NCI-H226 (cell line): Measurements from ENCODE around the gene SEMA3G.

Experiments used
- DNase-seq: peaks from one replicate; pipeline ENCODE4 v3.0.0-alpha.2; 2015

The SEMA3G gene

DNA sequence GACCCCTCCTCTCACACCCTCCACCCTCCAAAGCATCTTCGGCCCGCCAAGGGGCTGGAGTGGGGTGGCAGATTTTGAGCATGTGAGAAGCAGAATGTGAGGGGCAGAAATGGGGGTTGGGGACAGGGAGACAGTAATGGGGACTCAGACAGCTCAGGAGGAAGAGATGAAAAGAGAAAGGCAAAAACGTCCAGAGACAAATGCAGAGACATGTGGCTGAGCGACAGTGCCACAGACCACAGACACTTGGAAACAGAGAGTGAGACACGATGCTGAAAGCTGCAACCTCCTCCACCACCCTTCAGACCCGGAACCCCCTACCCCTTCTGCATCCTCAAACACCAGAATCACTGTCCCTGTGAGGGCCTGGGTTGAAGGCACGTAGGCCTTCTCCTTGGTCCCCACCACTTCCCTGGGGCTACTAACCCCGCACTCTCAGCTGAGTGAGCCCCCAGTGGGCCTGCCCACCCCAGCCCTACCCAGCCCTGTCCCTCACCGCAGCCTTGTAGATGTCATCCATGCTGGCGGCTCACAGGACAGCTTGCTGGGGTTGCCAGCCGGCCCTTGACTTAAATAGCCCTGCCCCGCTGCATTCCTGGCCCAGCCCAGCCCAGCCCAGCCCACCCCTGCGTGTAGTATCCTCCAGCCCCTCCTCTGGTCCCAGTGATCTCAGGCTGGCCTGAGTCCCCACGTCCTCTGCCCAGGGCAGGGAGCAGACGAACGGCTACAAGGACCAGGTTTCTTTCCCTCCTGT, 8.8 kb upstream of the SEMA3G start, which contains the start of gene TNNC1:
Gene TNNC1, minus strand, starts transcription at position 546 of the 754 bp plus-strand sequence. Its CDS starts 26 bp downstream, at position 520.
- no peak for DNase-seq

- no peak for DNase-seq
Observed at GRCh38 chr3:52452570-52453221, 7.8 kb upstream of the SEMA3G start.

DNA sequence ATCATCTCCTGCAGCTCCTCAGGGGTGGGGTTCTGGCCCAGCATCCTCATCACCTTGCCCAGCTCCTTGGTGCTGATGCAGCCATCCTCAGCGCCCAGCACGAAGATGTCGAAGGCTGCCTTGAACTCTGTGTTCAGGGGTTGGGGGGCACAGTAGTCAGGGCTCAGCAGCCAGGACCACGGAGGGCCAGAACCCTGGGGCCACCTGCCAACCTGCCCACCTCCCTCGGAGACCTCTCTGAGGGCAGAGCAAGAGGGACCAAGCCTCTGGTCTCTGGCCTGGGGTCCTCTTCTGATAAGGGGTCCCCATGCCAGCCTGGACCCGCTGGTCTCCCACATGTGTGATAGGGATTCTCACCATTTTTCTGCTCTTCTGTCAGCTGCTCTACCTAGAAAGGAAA, 7.2 kb upstream of the SEMA3G start:
- no peak for DNase-seq

- DNase-seq, result no peak
Observed at GRCh38 chr3:52451237-52452083, 6.6 kb upstream of the SEMA3G start.

DNA sequence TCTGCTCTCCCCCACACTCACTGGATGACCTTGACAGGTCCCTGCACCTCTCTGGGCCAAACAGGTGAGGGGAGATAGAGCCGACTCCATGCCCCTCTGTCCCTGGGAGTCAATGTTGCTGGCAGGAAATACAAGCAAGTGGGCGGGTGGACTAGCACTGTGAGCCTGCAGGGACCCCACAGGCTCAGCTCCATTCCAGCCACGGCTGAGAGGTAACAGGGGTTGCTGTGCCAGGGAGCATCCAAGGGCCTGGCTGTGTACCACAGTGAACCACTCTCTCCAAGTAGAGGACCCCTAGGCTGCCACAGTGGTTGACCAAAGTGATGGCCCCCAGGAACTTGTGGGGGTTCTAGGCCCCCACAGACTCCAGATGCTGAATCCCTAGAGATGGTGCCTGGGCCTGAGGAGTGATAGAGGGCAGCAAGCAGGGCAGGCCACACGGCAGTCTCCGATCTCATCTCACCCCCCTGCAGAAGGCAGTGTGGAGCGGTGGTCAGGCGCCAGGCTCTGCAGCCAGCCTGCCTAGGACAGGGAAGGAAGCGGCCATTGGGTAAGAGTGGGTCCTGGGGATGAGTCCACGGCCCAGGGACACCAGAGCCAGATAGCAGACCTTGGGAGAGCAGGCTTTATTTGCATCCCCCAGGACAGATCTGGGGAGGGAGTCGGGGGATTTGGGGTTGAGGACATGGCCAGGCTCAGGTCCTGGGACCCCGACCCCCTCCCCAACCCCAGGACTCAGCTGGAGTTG, 5.8 kb upstream of the SEMA3G start:
- DNase-seq, result no peak

DNA sequence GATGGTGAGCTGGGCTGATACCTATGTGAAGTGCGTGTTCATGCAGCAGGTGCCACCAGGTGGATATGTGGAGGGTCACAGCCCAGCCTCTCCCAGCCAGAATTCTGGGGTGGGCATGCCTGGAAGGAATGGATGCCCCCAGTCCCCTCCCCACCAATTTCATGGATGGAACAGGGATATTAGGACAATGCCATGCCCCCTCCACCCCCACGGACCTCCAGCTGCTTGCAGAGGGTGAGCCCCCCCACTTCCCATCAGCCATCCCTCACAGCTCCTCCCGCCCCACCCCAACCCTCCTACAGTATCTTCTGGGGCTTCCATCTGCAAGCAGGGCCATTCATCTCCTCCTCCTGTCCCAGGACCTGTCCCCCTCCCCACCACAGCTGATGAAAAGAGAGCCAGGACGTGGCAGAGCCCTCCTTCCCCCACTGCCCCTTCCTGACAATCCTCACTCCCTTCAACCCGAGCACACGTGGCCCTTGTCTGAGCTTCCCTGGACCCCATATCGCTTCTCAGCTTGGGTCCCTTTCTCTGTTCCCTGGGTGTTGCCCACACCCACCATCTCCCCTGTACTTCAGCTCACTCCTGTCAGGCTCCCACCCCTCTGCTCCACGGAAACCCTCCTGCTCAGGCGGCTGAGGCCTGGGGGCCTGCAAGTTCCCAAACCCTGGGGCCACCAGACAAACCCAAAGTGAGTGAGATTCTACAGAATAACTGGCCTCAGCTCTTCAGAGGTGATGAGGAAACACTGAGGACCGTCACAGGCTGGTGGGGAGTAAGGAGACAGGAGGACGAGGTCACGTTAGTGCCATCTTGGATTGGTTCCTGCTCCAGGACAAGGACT, 2.8 kb upstream of the SEMA3G start:
- no peak for DNase-seq

DNA sequence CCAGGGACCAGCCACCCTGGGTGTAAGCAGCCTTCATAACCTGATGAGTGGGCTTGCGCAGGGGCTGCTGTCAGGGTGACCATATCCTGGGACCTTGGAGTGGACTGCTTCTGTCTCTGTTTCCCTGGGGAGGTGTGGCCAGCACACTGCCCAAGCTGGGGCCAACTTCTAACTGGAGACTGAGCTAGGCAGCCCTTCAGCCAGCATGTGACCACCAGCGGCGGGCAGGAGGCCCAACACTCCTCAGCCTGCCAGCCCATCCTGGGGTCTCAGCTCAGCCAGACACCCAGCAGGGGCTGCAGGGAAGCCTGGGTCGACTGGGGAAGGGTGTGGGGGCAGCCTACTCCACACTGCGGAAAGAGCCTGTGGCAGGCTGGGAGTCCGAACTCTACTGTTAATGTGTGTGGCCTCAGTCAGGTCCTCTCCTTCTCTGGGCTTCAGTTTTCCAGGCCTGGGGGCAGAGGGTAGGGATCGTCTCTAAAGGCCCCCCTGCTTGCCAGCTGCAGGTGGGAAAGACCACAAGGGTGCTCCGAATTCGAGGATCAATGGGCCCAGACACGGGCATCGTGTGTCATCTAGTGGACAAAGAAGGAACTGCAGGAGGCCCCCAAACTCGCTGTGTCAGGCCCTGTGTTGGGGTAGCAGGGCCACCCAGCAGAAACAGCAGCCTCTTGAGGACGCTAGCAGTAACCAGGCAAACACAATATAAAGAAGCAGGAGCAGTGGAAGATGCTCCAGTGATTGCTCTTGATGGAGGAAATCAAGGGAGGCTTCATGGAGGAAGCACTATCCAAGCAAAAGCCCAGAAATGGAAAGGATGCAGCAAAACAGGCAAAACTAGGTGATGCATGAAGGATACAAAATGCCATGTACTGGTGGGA, 2.0 kb upstream of the SEMA3G start:
- DNase-seq, result no peak

DNA sequence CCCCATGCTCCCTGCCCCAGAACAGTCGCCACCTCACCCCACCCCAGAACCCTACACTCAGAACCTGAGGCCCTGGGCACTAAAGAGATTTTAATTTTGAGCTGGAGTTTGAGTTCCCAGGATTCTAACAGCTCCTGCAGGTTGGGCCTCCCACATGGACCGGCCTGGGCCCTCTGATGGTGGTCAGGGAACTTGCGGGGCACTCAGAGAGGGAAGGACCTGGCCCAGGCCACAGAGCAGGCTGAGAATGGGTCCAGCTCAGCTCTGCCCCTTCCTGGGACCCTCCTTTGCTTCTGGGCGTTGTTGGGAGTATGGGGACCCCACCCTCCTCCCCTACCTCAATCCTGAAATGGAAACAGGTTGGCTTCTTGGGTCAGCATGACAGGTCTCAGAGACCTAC, 1.1 kb upstream of the SEMA3G start:
- DNase-seq, result no peak

DNA sequence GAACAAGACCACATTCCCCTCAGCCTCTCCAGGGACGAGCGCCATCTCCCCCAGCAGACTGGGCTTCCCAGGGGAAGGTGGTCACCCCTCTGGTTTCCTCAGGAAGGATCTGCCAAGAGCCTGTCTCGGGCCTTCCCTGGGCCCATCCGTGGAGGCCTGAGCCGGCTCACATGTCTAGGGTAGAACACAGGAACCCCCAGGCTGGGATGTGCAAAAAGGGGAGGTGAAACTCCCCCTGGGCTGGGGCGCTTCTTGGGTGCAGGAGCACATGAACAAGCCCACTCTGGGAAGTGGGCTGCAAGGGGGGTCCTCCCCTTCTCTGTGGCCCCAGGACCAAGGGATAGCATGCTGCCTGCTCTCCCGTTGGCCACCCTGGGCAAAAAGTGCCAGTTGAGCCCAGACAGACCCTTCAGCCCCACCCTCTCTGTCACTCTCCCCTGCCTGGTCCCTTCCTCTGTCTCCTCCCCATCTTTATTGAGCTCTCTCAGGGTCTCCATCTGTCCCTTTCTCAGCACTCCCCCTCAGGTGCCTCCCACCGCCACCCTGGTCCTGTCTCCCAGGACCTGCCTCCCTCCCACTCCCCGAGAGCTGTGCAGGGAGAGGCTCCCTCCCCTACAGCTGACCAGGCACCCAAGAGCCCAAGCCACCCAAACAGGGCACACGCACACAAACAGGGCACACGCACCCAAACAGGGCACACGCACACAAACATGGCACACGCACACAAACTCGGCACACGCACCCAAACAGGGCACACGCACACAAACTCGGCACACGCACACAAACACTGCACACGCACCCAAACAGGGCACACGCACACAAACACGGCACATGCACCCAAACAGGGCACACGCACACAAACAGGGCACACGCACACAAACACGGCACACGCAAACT, 864 bp downstream of the SEMA3G start:
- no peak for DNase-seq

DNA sequence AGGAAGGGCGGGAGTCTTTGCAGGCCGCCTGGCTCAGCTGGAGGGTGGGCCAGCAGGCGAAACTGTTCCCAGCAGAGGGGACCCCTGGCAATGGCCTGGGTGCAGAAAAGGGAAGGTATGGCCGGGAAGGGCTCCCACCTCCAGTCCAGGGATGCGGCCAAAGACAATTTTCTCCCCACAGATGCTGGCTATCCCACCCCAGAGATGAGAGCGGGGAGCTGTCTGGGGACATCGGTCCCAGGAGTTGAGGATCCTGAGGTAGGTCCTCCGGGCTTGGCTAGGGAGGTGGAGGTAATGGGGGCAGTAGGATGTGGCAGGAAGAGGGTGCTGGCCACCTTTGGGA, 1.7 kb downstream of the SEMA3G start:
- no peak for DNase-seq

DNA sequence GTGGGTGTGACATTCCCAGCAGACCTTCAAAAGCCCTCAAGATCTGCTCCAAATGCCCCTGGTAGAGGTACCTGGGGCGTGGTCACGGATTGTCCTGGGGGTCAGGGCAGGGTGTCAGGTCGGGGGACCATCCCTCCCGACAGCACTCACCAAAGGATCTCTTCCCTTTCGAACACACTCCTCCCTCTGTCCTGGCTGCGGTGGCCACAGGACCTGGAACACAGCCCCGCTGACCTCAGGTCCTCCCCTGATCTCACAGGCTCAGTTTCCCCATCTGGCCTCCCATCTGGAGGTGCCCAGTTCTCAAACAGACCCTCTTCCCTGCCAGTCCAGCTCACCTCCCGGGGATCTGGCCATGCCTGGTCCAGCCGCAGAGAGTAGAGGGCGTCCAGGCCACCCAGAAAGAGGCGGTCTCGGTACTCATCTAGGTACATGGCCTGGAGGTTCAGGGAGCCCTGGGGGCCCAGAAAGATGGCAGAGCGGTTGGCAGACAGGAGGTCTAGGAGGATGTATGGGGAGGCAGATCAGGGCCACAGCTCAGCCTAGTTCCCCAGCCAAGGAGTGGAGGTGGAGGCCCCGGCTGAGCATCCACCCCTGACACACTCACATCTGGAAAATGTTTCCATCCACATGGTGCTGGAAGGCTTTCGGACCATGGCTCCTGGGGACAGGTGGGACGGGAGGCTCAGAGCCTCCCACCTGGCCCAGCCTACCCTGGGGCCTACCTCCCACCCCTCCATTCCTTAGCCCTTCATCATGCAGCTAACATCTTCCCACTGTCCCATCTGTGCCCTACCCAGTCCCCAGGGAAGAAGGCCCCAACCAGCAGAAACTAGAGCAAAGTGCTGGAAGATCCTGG, 2.3 kb downstream of the SEMA3G start:
- DNase-seq, result no peak

GRCh38 chr3:52441772-52442332, 3.1 kb downstream of the SEMA3G start:
- no peak for DNase-seq

- DNase-seq, result no peak
Observed at GRCh38 chr3:52441091-52441771, 3.7 kb downstream of the SEMA3G start.

DNA sequence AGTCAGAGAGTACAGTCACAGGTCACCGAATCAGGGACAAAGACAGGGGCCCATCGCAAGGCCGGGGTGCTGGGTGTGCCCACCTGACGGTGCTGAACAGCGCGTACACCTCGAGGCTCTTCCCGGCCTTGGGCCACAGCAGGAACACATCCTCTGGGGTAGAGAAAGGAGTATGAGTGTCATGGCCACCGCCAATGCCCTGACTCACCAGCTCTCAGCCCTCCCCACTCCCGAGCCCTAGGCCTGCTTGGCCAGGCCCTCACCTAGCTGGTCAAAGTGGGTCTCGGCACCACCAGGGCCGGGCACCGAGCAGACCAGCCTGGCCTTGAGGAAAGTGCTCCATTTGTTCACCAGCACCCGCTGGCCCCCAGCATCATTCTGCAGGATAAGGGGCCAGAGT, 4.2 kb downstream of the SEMA3G start:
- no peak for DNase-seq

GRCh38 chr3:52440249-52440551, 4.7 kb downstream of the SEMA3G start:
- no peak for DNase-seq

- DNase-seq, result no peak
Observed at GRCh38 chr3:52439426-52440248, 5.3 kb downstream of the SEMA3G start.
